A549 (cell line): Measurements from ENCODE around the gene PLXDC1. TPM values are rescaled to one million over a fixed set of nuclear protein-coding genes. Genes with fewer than 3 reads are reported as not detected.

ENCODE experiments used
- ATAC-seq, 2 experiments: fragments of 200-7000 bp in 1 of 2; fragments of >200 bp in 1 of 2; cut with Nextera tagmentation in 1 of 2; cut with Tn5 transposase in 1 of 2; 3 replicates each; pipeline versions ENCODE4 v1.8.0 to v1.9.1; 2018 to 2020; ENCODE audit warnings: mild to moderate bottlenecking in 1 of 2, moderate library complexity in 1 of 2
- CTCF ChIA-PET: fragments of 300-600 bp; sonication (Branson Sonifier 250); formaldehyde crosslinking; extraction: SDS; loops from one replicate; lab custom pipeline; 2021; ENCODE audit warnings: antibody characterized with exemption, inconsistent platforms; lab: Yijun Ruan, JAX
- POLR2A ChIA-PET: fragments of 350-600 bp; formaldehyde crosslinking; extraction: SDS; loops from one replicate; lab custom pipeline; 2021; ENCODE audit warnings: antibody characterized with exemption, inconsistent platforms; lab: Yijun Ruan, JAX
- DNase-seq, 2 experiments: peaks; one replicate each; pipeline versions ENCODE4 v3.0.0 to v3.0.0-alpha.2; 2011 to 2016; ENCODE audit warnings: low read depth in 1 of 2, low spot score in 1 of 2
- FAIRE-seq: peaks from 2 replicates; lab custom pipeline; 2011; peaks lifted over from hg19 to GRCh38; lab: Jason Lieb, UNC
- H3K27ac ChIP-seq, 2 experiments: fragments of >200 bp; sonication (Bioruptor Twin); formaldehyde crosslinking; 3 replicates each; pipeline ENCODE4 v1.5.1; 2016 to 2017
- H3K4me1 ChIP-seq: fragments of >200 bp; sonication (Bioruptor Twin); formaldehyde crosslinking; 3 replicates; pipeline ENCODE4 v1.6.1; 2016
- H3K4me2 ChIP-seq: fragments of >200 bp; sonication (Bioruptor Twin); formaldehyde crosslinking; 3 replicates; pipeline ENCODE4 v1.6.1; 2016
- H3K4me3 ChIP-seq: fragments of >200 bp; sonication (Bioruptor Twin); formaldehyde crosslinking; 3 replicates; pipeline ENCODE4 v1.5.1; 2016
- H3K9me3 ChIP-seq: fragments of >200 bp; sonication (Bioruptor Twin); formaldehyde crosslinking; 3 replicates; pipeline ENCODE4 v1.6.1; 2016
- ATOH8 ChIP-seq: fragments of 250-450 bp; sonication (Bioruptor Pico); IDR thresholded peaks from 2 replicates; pipeline ENCODE4 v1.5.0; 2020; ENCODE audit warnings: low read depth, mild to moderate bottlenecking, moderate library complexity
- BCL3 ChIP-seq: fragments of >200 bp; sonication (Bioruptor Twin); formaldehyde crosslinking; IDR thresholded peaks from 3 replicates; pipeline ENCODE4 v1.6.1; 2016
- BHLHE40 ChIP-seq: IDR thresholded peaks from 2 replicates; pipeline ENCODE4 v1.6.1; 2012; ENCODE audit warnings: low read depth, low read length, inconsistent platforms
- CBX2 ChIP-seq: fragments of 200-600 bp; sonication (generic); IDR thresholded peaks from 2 replicates; pipeline ENCODE4 v1.6.1; 2016; ENCODE audit warnings: low read depth, mild to moderate bottlenecking, borderline replicate concordance
- CHD2 ChIP-seq: fragments of 150-350 bp; IDR thresholded peaks from 2 replicates; pipeline ENCODE4 v1.6.1; 2014; ENCODE audit warnings: low read length; ENCODE audit not compliant: partially characterized antibody
- CHD4 ChIP-seq: fragments of 200-600 bp; sonication (generic); IDR thresholded peaks from 2 replicates; pipeline ENCODE4 v1.6.1; 2016; ENCODE audit warnings: antibody characterized with exemption, mild to moderate bottlenecking, borderline replicate concordance
- CTCF ChIP-seq: fragments of >200 bp; sonication (Bioruptor Twin); formaldehyde crosslinking; IDR thresholded peaks from 3 replicates; pipeline ENCODE4 v1.5.1; 2016
- E2F6 ChIP-seq: IDR thresholded peaks from 2 replicates; pipeline ENCODE4 v1.6.1; 2012; ENCODE audit warnings: low read depth, borderline replicate concordance
- EHF ChIP-seq: fragments of 250-450 bp; sonication (Bioruptor Pico); IDR thresholded peaks from 2 replicates; pipeline ENCODE4 v1.5.0; 2020; ENCODE audit warnings: mild to moderate bottlenecking
- EP300 ChIP-seq, 2 experiments: fragments of >200 bp; sonication (Bioruptor Twin); formaldehyde crosslinking; IDR thresholded peaks; 2 replicates in 1 of 2; 3 replicates in 1 of 2; pipeline ENCODE4 v1.6.1; 2016 to 2017
- ESRRA ChIP-seq: fragments of 150-350 bp; IDR thresholded peaks from 2 replicates; pipeline ENCODE4 v1.6.1; 2014; ENCODE audit warnings: mild to moderate bottlenecking, low read length, borderline replicate concordance
- FOSB ChIP-seq: fragments of 250-450 bp; sonication (Bioruptor Pico); IDR thresholded peaks from 2 replicates; pipeline ENCODE4 v1.5.0; 2020; ENCODE audit warnings: mild to moderate bottlenecking, moderate library complexity
- FOSL2 ChIP-seq, 2 experiments: fragments of 450-650 bp in 1 of 2; fragments of >200 bp in 1 of 2; sonication (Bioruptor Twin) in 1 of 2; formaldehyde crosslinking; IDR thresholded peaks; 2 replicates each; pipeline versions ENCODE4 v1.5.0 to v1.6.1; 2016 to 2020; ENCODE audit warnings: mild to moderate bottlenecking in 1 of 2, moderate library complexity in 1 of 2
- HDAC2 ChIP-seq: fragments of 200-600 bp; sonication (generic); IDR thresholded peaks from 2 replicates; pipeline ENCODE4 v1.6.1; 2016
- HEYL ChIP-seq: fragments of 250-450 bp; sonication (Bioruptor Pico); IDR thresholded peaks from 2 replicates; pipeline ENCODE4 v1.8.0; 2021; ENCODE audit warnings: mild to moderate bottlenecking, moderate library complexity
- HOXA7 ChIP-seq: fragments of 250-450 bp; sonication (Bioruptor Pico); IDR thresholded peaks from 2 replicates; pipeline ENCODE4 v1.5.0; 2020; ENCODE audit warnings: mild to moderate bottlenecking, moderate library complexity
- HOXB5 ChIP-seq: fragments of 250-450 bp; sonication (Bioruptor Pico); IDR thresholded peaks from 2 replicates; pipeline ENCODE4 v1.5.0; 2020; ENCODE audit warnings: mild to moderate bottlenecking, moderate library complexity
- JUN ChIP-seq, 2 experiments: fragments of >200 bp; sonication (Bioruptor Twin); formaldehyde crosslinking; IDR thresholded peaks; 2 replicates in 1 of 2; 3 replicates in 1 of 2; pipeline ENCODE4 v1.6.1; 2016 to 2017
- MAFK ChIP-seq: fragments of 450-650 bp; IDR thresholded peaks from 2 replicates; pipeline ENCODE4 v1.6.1; 2014; ENCODE audit not compliant: partially characterized antibody
- MAX ChIP-seq: IDR thresholded peaks from 2 replicates; pipeline ENCODE4 v1.6.1; 2012
- MYC ChIP-seq: IDR thresholded peaks from 2 replicates; pipeline ENCODE4 v1.6.1; 2012; ENCODE audit warnings: mild to moderate bottlenecking, inconsistent platforms, low read length, improper control_type of control experiment, borderline replicate concordance
- NPAS2 ChIP-seq: fragments of 250-450 bp; sonication (Bioruptor Pico); IDR thresholded peaks from 2 replicates; pipeline ENCODE4 v1.8.0; 2022; ENCODE audit warnings: mild to moderate bottlenecking, moderate library complexity, borderline replicate concordance
- NR3C1 ChIP-seq: fragments of >200 bp; sonication (Bioruptor Twin); formaldehyde crosslinking; IDR thresholded peaks from 3 replicates; pipeline ENCODE4 v1.6.1; 2017
- POLR2AphosphoS2 ChIP-seq: conservative IDR thresholded peaks from 2 replicates; pipeline ENCODE4 v1.6.1; 2012; ENCODE audit warnings: low read length, improper control_type of control experiment, inconsistent platforms
- RAD21 ChIP-seq, 2 experiments: fragments of >200 bp in 1 of 2; sonication (Bioruptor Twin) in 1 of 2; formaldehyde crosslinking in 1 of 2; IDR thresholded peaks in 1 of 2; conservative IDR thresholded peaks in 1 of 2; 2 replicates in 1 of 2; 3 replicates in 1 of 2; pipeline ENCODE4 v1.6.1; 2012 to 2018; ENCODE audit warnings: inconsistent platforms in 1 of 2
- RCOR1 ChIP-seq: fragments of 150-350 bp; IDR thresholded peaks from 2 replicates; pipeline ENCODE4 v1.6.1; 2014; ENCODE audit warnings: antibody characterized with exemption, low read length, low read depth
- RFX5 ChIP-seq: fragments of 450-650 bp; IDR thresholded peaks from 2 replicates; pipeline ENCODE4 v1.7.1; 2014; ENCODE audit warnings: antibody characterized with exemption, mild to moderate bottlenecking, moderate library complexity
- RNF2 ChIP-seq: fragments of 200-600 bp; sonication (generic); IDR thresholded peaks from 2 replicates; pipeline ENCODE4 v1.6.1; 2016; ENCODE audit warnings: low read depth, mild to moderate bottlenecking, antibody characterized with exemption, moderate library complexity, borderline replicate concordance
- SMC3 ChIP-seq: fragments of >200 bp; sonication (Bioruptor Twin); formaldehyde crosslinking; IDR thresholded peaks from 3 replicates; pipeline ENCODE4 v1.6.1; 2018; ENCODE audit warnings: inconsistent platforms
- SREBF2 ChIP-seq: fragments of 450-650 bp; IDR thresholded peaks from 2 replicates; pipeline ENCODE4 v1.6.1; 2014; ENCODE audit warnings: mild to moderate bottlenecking, moderate library complexity
- ZC3H11A ChIP-seq: fragments of 450-650 bp; IDR thresholded peaks from 2 replicates; pipeline ENCODE4 v1.6.1; 2014; ENCODE audit warnings: antibody characterized with exemption, mild to moderate bottlenecking
- WGBS: methylation state at CpG from one replicate; pipeline ENCODE4 v1.1.6; 2017; ENCODE audit errors: missing lambda C conversion rate; 5-methylcytosine and 5-hydroxymethylcytosine counted together
- polyA plus RNA-seq, 4 experiments: library from polyadenylated mRNA; depleted of rRNA in 3 of 4; stranded (reverse); fragments of >200 nt; fragmentation: RNase III in 1 of 4; extraction: RNeasy Plus Mini Kit Qiagen cat#74134 plus additional on column Dnase treatment in 1 of 4; gene quantifications; 2 replicates in 3 of 4; 3 replicates in 1 of 4; pipeline ENCODE4 v1.2.3, GENCODE V29; 2011 to 2017

The PLXDC1 gene
- polyA plus RNA-seq, 2 of the 4 experiments (the other 2 are of a cell fraction): 0.31 to 0.36 TPM

- ATAC-seq (peak; percentile 75 to 92; a peak in 5 of 6 replicates), DNase-seq (peak; percentile 58 to 93), FAIRE-seq (peak; percentile 43)
- Histone ChIP-seq H3K4me3 (no peak overlapping the region), H3K9me3 (no peaks in the 10 kb centered on the region), H3K27ac (no peak overlapping the region), H3K4me1 (no peaks in the 10 kb centered on the region), H3K4me2 (no peak overlapping the region)
- no peak for TF ChIP-seq POLR2AphosphoS2
- no peak for TF ChIP-seq EP300 (IDR thresholded peaks at IDR 0.05)
- no peak for TF ChIP-seq RFX5
- TF ChIP-seq SMC3: peak; percentile 61
- no peak for TF ChIP-seq HDAC2
- TF ChIP-seq HOXB5 (CRISPR knock-in tag): peak; percentile 39; the same call in 1 of the 2 replicates
- TF ChIP-seq NR3C1: no peak
- TF ChIP-seq RNF2: no peak
- TF ChIP-seq MAFK: no peak
- TF ChIP-seq RAD21 (conservative IDR thresholded peaks at IDR 0.05 in 1 of 2, IDR thresholded peaks at IDR 0.05 in 1 of 2): peak; percentile 63 to 73
- TF ChIP-seq NPAS2 (CRISPR knock-in tag): no peak
- TF ChIP-seq ZC3H11A: no peak
- TF ChIP-seq CTCF: peak; percentile 66
- no peak for TF ChIP-seq CBX2
- no peak for TF ChIP-seq ESRRA
- TF ChIP-seq EHF (CRISPR knock-in tag): no peak
- ChIA-PET POLR2A (no interaction called here), CTCF (interaction anchor here (0.6 to 3.5 kb wide), 13 partner anchors 9 to 106 kb away, joined by 3 to 20 read pairs (median 4); partner anchors contain the start of gene PLXDC1)
- 18% methylated on average over 8 of the region's 8 CpGs for WGBS
Observed at GRCh38 chr17:39069114-39069756, 82.2 kb downstream of the PLXDC1 start.

GRCh38 chr17:39064819-39065218, 86.6 kb downstream of the PLXDC1 start:
- H3K4me1 ChIP-seq: no peaks in the 10 kb centered on the region
- ChIA-PET CTCF (interaction anchor here (0.6 to 1.9 kb wide), 7 partner anchors 10 to 114 kb away, joined by 3 to 10 read pairs (median 3); no protein-coding TSS in a partner anchor), POLR2A (no interaction called here)
- no peak overlapping the region for H3K27ac ChIP-seq
- TF ChIP-seq ATOH8 (CRISPR knock-in tag): no peak
- no peak for TF ChIP-seq MAX
- no peak for TF ChIP-seq HEYL (CRISPR knock-in tag)
- TF ChIP-seq BHLHE40: no peak
- TF ChIP-seq RCOR1: no peak
- no peak for TF ChIP-seq NPAS2 (CRISPR knock-in tag)
- no peak for TF ChIP-seq CHD4
- TF ChIP-seq ESRRA: no peak
- no peak for TF ChIP-seq CHD2
- no peak for TF ChIP-seq MYC
- no peak for TF ChIP-seq CTCF
- TF ChIP-seq FOSL2 (IDR thresholded peaks at IDR 0.05): no peak
- TF ChIP-seq FOSL2 (CRISPR knock-in tag; IDR thresholded peaks at IDR 0.05): no peak
- no peak for TF ChIP-seq CBX2
- no peak for TF ChIP-seq E2F6
- no peak for TF ChIP-seq FOSB (CRISPR knock-in tag)
- TF ChIP-seq JUN (IDR thresholded peaks at IDR 0.05): no peak
- TF ChIP-seq BCL3: no peak
- TF ChIP-seq HOXA7 (CRISPR knock-in tag): no peak
- TF ChIP-seq SREBF2: no peak
- no peak for TF ChIP-seq NR3C1
- DNase-seq: no peak
- H3K4me3 ChIP-seq: no peak overlapping the region
- no peaks in the 10 kb centered on the region for H3K9me3 ChIP-seq
- no peak for ATAC-seq
- H3K4me2 ChIP-seq: no peak overlapping the region
- FAIRE-seq: no peak
- 36% methylated on average over 5 of the region's 5 CpGs for WGBS
